Adrenal gland (tissue), 19 donors: ENCODE measurements around the gene NDUFAF2. TPM values are rescaled to one million over a fixed set of nuclear protein-coding genes. Genes with fewer than 3 reads are reported as not detected.

Experiments
- DNase-seq, 7 donors: peaks; one replicate each; pipeline ENCODE4 v3.0.0-alpha.2; 2019 to 2020
- H3K27ac ChIP-seq, 5 donors: fragments of 200-600 bp; sonication (generic) in 4 of 5; 1 replicate in 3 of 5; 2 replicates in 2 of 5; pipeline versions ENCODE4 v1.5.1 to v1.8.0; 2016 to 2020; ENCODE audit warnings: mild to moderate bottlenecking in 1 of 5
- H3K27me3 ChIP-seq: fragments of 200-600 bp; 2 replicates; pipeline ENCODE4 v1.8.0; 2021
- H3K36me3 ChIP-seq, 2 donors: fragments of 200-600 bp; replicated peaks in 1 of 2; 1 replicate in 1 of 2; 2 replicates in 1 of 2; pipeline versions ENCODE4 v1.5.1 to v1.8.0; 2018 to 2022
- H3K4me1 ChIP-seq, 2 donors: fragments of 200-600 bp; replicated peaks in 1 of 2; 1 replicate in 1 of 2; 2 replicates in 1 of 2; pipeline versions ENCODE4 v1.5.1 to v1.8.0; 2018 to 2021
- H3K4me3 ChIP-seq, 4 donors: fragments of 200-600 bp; sonication (generic) in 3 of 4; one replicate each; pipeline ENCODE4 v1.5.1; 2016 to 2018
- H3K9me3 ChIP-seq, 3 donors: fragments of 200-600 bp; sonication (generic) in 1 of 3; replicated peaks in 1 of 3; 1 replicate in 2 of 3; 2 replicates in 1 of 3; pipeline versions ENCODE4 v1.5.1 to v1.8.0; 2016 to 2021
- POLR2A ChIP-seq, 2 donors: fragments of 450-650 bp; IDR thresholded peaks; one replicate each; pipeline ENCODE4 v1.6.1; 2017; ENCODE audit warnings: antibody characterized with exemption in 2 of 2, mild to moderate bottlenecking in 2 of 2, moderate library complexity in 1 of 2
- WGBS, 4 donors: extraction: QIAGEN DNeasy Blood & Tissue Kit in 2 of 4; methylation state at CpG; one replicate each; pipeline versions ENCODE4 v1.1.5 to v1.1.7; 2013 to 2017; 5-methylcytosine and 5-hydroxymethylcytosine counted together
- intact Hi-C, 2 donors: fragments of 100-400 bp; cut with DNase I; formaldehyde crosslinking; loops; one replicate each; pipeline versions ENCODE4 v1.14.1 to v1.15.0; 2022 to 2023
- long read RNA-seq, 10 donors: library from polyadenylated mRNA in 3 of 10; unstranded in 2 of 10; stranded (forward) in 1 of 10; transcript quantifications; one replicate each; pipeline ENCODE4 v2.0.0 and lab custom pipeline, GENCODE V29; 2021 to 2026
- polyA plus RNA-seq, 3 donors: library from polyadenylated mRNA; stranded (reverse); fragments of 200-250 nt in 2 of 3; fragments of 350-450 nt in 1 of 3; fragmentation: Illumina TruSeq in 1 of 3; extraction: RNeasy Lipid Tissue Mini Kit (QIAGEN cat#74804) in 1 of 3; gene quantifications; one replicate each; pipeline ENCODE4 v1.2.3, GENCODE V29; 2013 to 2014
- total RNA-seq, 9 donors: library from RNA; depleted of rRNA in 4 of 9; stranded (reverse); fragments of >200 nt in 4 of 9; fragments of 120-200 nt in 1 of 9; fragmentation: NEBNext Ultra II Directional in 1 of 9; extraction: Animal tissue kit (Norgen Biotek cat#: 25700) in 1 of 9; gene quantifications; one replicate each; pipeline versions ENCODE4 v1.1.0 to v1.2.4, GENCODE V29; 2013 to 2023
- TF ChIP-seq, protein P1 (sequence below), 6 experiments: fragments of 450-650 bp in 4 of 6; fragments of 200-600 bp in 2 of 6; sonication (generic) in 1 of 6; IDR thresholded peaks; 1 replicate in 5 of 6; 2 replicates in 1 of 6; pipeline versions ENCODE4 v1.5.1 to v1.8.0; 2016 to 2021; ENCODE audit warnings: antibody characterized with exemption in 6 of 6, mild to moderate bottlenecking in 2 of 6, moderate library complexity in 1 of 6
- donor health status: healthy with polysubstance abuse.
- donor health status: Bipolar disorder and iron deficiency.
- donor health status: DM: yes; HTN: yes; CAD: no.
- donor health status: DM: no; HTN: no; CAD: no.
- donor health status: DM: no; HTN: no; CAD: no.
- donor health status: DM: yes; HTN: yes; CAD: no.

The NDUFAF2 gene
- total RNA-seq (10 to 100 TPM; 12.0 to 52.6 (median 29.1) TPM), polyA plus RNA-seq (100 to 1,000 TPM in 1 of 3 donors, 10 to 100 TPM in 2; 40.4 to 127 (median 49.4) TPM)
- long read RNA-seq, donor 1, transcript NDUFAF2-201 (4 exons, 719 nt) = major isoform, 55 of 68 reads
- long read RNA-seq, donor 1, transcript NDUFAF2-202 (3 exons, 461 nt) = minor isoform, 5 of 68 reads
- long read RNA-seq, donor 1, partial matches to known transcripts = 8 of 68 reads
- long read RNA-seq, donor 1, other reads (novel, unspliced or antisense) = 0 of 68 reads
- long read RNA-seq, donor 2, transcript NDUFAF2-201 (4 exons, 719 nt) = major isoform, 18 of 20 reads
- long read RNA-seq, donor 2, partial matches to known transcripts = 0 of 20 reads
- long read RNA-seq, donor 2, other reads (novel, unspliced or antisense) = 0 of 20 reads
- long read RNA-seq, donor 3, transcript NDUFAF2-202 (3 exons, 461 nt) = minor isoform, 5 of 51 reads
- long read RNA-seq, donor 3, transcript NDUFAF2-201 (4 exons, 719 nt) = major isoform, 32 of 51 reads
- long read RNA-seq, donor 3, partial matches to known transcripts = 5 of 51 reads
- long read RNA-seq, donor 3, other reads (novel, unspliced or antisense) = 9 of 51 reads
- long read RNA-seq, donor 4, transcript NDUFAF2-201 (4 exons, 719 nt) = major isoform, 14 of 26 reads
- long read RNA-seq, donor 4, partial matches to known transcripts = 7 of 26 reads
- long read RNA-seq, donor 4, other reads (novel, unspliced or antisense) = 5 of 26 reads
- long read RNA-seq, donor 5, transcript NDUFAF2-201 (4 exons, 719 nt) = major isoform, 25 of 30 reads
- long read RNA-seq, donor 5, partial matches to known transcripts = 1 of 30 reads
- long read RNA-seq, donor 5, other reads (novel, unspliced or antisense) = 4 of 30 reads
- long read RNA-seq, donor 6, transcript NDUFAF2-201 (4 exons, 719 nt) = major isoform, 6 of 16 reads
- long read RNA-seq, donor 6, partial matches to known transcripts = 8 of 16 reads
- long read RNA-seq, donor 6, other reads (novel, unspliced or antisense) = 2 of 16 reads
- long read RNA-seq, donor 7, transcript NDUFAF2-201 (4 exons, 719 nt) = major isoform, 15 of 18 reads
- long read RNA-seq, donor 7, partial matches to known transcripts = 0 of 18 reads
- long read RNA-seq, donor 7, other reads (novel, unspliced or antisense) = 0 of 18 reads
- long read RNA-seq, donor 8, transcript NDUFAF2-201 (4 exons, 719 nt) = major isoform, 30 of 37 reads
- long read RNA-seq, donor 8, partial matches to known transcripts = 0 of 37 reads
- long read RNA-seq, donor 8, other reads (novel, unspliced or antisense) = 5 of 37 reads
- long read RNA-seq, donor 9, transcript NDUFAF2-201 (4 exons, 719 nt) = major isoform, 22 of 30 reads
- long read RNA-seq, donor 9, partial matches to known transcripts = 5 of 30 reads
- long read RNA-seq, donor 9, other reads (novel, unspliced or antisense) = 0 of 30 reads
- long read RNA-seq, donor 10, transcript NDUFAF2-201 (4 exons, 719 nt) = major isoform, 6 of 7 reads
- long read RNA-seq, donor 10, partial matches to known transcripts = 0 of 7 reads
- long read RNA-seq, donor 10, other reads (novel, unspliced or antisense) = 0 of 7 reads

- peak in 1 of 2 donors; percentile 52 for TF ChIP-seq POLR2A (IDR thresholded peaks at IDR 0.05)
- TF ChIP-seq, protein P1, sequence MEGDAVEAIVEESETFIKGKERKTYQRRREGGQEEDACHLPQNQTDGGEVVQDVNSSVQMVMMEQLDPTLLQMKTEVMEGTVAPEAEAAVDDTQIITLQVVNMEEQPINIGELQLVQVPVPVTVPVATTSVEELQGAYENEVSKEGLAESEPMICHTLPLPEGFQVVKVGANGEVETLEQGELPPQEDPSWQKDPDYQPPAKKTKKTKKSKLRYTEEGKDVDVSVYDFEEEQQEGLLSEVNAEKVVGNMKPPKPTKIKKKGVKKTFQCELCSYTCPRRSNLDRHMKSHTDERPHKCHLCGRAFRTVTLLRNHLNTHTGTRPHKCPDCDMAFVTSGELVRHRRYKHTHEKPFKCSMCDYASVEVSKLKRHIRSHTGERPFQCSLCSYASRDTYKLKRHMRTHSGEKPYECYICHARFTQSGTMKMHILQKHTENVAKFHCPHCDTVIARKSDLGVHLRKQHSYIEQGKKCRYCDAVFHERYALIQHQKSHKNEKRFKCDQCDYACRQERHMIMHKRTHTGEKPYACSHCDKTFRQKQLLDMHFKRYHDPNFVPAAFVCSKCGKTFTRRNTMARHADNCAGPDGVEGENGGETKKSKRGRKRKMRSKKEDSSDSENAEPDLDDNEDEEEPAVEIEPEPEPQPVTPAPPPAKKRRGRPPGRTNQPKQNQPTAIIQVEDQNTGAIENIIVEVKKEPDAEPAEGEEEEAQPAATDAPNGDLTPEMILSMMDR (IDR thresholded peaks at IDR 0.05) = no peak
- H3K4me1 ChIP-seq = peaks cover 11 to 18% of the 10 kb centered on the region in 2 donors
- H3K27ac ChIP-seq = peak within 1 kb of the TSS; percentile 18 to 84 (median 74)
- intact Hi-C loops = no loop called here
- DNase-seq = peak; percentile 90 to 97 (median 93)
- no peaks in the 10 kb centered on the region for H3K27me3 ChIP-seq
- no peaks in the 10 kb centered on the region for H3K36me3 ChIP-seq
- no peaks in the 10 kb centered on the region for H3K9me3 ChIP-seq
- WGBS, 4 donors = 0 to 2% (median 1%) methylated on average over 22 to 64 of the region's 64 CpGs
- H3K4me3 ChIP-seq = peak within 1 kb of the TSS in 3 of 4 donors; percentile 66 to 92 (median 79)
Observed at GRCh38 chr5:60944904-60945812, at the start of gene NDUFAF2, which contains the start of gene ERCC8. Gene NDUFAF2 (plus strand): TSS chr5:60945205. CDS start chr5:60945256, 51 bp downstream. Gene ERCC8 (minus strand): TSS chr5:60945070. CDS start chr5:60945008, 62 bp downstream.

GRCh38 chr5:60896991-60897390 lies 48.0 kb upstream of the NDUFAF2 start:
- Histone ChIP-seq H3K27ac (no peak overlapping the region), H3K27me3 (no peaks in the 10 kb centered on the region), H3K4me3 (no peak overlapping the region), H3K36me3 (peaks cover 0 to 3% of the 10 kb centered on the region in 2 donors), H3K9me3 (no peaks in the 10 kb centered on the region), H3K4me1 (no peaks in the 10 kb centered on the region)
- no peak for DNase-seq
- TF ChIP-seq, protein P1 (IDR thresholded peaks at IDR 0.05) = no peak
- TF ChIP-seq POLR2A (IDR thresholded peaks at IDR 0.05) = no peak
- WGBS, 4 donors = 91 to 96% (median 94%) methylated on average over 4 of the region's 4 CpGs
- intact Hi-C loops = no loop called here

DNA sequence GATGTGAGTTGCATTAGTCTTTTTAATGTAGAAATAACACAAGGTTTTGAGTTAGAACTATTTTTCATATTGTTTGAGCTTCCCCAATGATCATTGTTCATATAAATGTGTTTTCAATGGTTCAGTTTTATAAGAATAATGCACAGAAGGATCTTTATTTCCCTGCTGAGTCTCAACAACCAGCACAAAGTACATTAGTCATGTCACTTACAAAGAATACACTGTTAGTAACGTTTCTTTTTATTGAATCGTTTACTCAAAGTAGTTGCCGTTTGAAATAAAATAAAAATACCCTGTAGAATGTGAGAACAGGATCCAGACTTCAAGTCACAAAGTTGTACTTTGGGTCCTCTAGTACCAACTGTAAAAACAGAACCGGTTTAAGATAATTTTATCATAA lies 41.6 kb upstream of the NDUFAF2 start:
- no peak overlapping the region for H3K4me3 ChIP-seq
- no peak for DNase-seq
- 76 to 83% (median 78%) methylated on average over 4 of the region's 4 CpGs for WGBS, 4 donors
- H3K27me3 ChIP-seq = no peaks in the 10 kb centered on the region
- H3K27ac ChIP-seq = no peak overlapping the region
- intact Hi-C loops = no loop called here
- H3K4me1 ChIP-seq = no peaks in the 10 kb centered on the region
- no peak for TF ChIP-seq POLR2A (IDR thresholded peaks at IDR 0.05)
- TF ChIP-seq, protein P1 (IDR thresholded peaks at IDR 0.05) = no peak
- H3K9me3 ChIP-seq = no peaks in the 10 kb centered on the region
- no peaks in the 10 kb centered on the region for H3K36me3 ChIP-seq
